ENCODE results near the gene FADS6. TPM values are rescaled to one million over a fixed set of nuclear protein-coding genes. Genes with fewer than 3 reads are reported as not detected.
A peak's percentile ranks its signal among the peaks of the same experiment; 100 is the strongest.

Gene FADS6
- total and polyA plus RNA-seq, 2 of the 13 experiments (the other 11 are each of a cell fraction or from before 2014, with no cell fraction given), result 0.11 TPM

DNA sequence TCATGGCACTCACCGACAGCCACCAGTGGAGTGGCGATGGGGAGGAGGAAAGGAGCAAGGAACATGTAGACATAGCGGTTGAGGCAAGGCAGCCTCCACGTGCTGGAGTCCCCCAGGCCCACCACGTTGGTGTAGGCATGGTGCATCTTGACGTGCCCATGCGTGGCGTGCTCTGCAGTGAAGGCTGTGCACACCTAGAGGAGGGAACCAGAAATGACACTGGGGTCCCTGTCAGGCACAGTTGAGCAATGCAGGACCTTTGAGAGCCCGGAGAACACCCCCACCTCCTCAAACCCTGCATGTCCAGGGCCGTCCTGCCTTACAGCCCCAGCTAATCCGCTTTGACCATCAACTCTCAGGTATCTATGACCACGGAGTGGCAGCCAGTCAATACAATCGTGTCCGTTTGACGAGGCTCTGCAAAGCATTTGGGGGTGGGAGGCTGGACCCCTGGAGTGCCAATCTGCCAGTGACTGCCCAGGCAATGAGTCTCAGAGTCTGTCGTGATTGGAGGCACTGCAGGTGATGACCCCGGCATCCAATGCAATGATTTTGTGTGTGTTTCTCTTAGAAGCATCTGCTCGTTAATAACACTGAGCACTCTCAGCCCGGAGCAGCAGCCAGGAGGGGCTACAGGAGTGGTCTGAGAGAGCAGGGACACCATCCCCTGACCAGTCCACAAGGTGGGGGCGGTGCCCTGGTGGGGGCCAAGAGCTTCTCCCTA, 10.8 kb downstream of the FADS6 start:
- no peak overlapping the region for H3K4me2 ChIP-seq (ENCODE audit: low read depth, low read length)
- ATAC-seq (peak; percentile 64), DNase-seq (ENCODE audit: low spot score) (no peak), FAIRE-seq (no peak)
- no peaks in the 10 kb centered on the region for H3K36me3 ChIP-seq (replicated peaks in 1 of 2; ENCODE audit: control insufficient read depth in 1 of 2, insufficient read depth in 2 of 2, low read length in 2 of 2)
- H2AFZ ChIP-seq (ENCODE audit: low read length), result no peak overlapping the region
- WGBS (ENCODE audit: low lambda C conversion rate), result 29% methylated on average over 18 of the region's 20 CpGs
- in situ Hi-C loops (cut with HindIII; ENCODE audit: extremely low pct_ligation_motif_present, low pct_unique_long_range_greater_than_20kb) (no loop called here), intact Hi-C loops (cut with micrococcal nuclease; ENCODE audit: unreplicated experiment) (no loop called here)
- POLR2A ChIA-PET, result interaction anchor here (2.8 kb wide), 1 partner anchor 10 kb away, joined by 17 read pairs; the partner anchor contains the start of gene FDXR
- no peak overlapping the region for H3K9ac ChIP-seq (ENCODE audit: insufficient read depth, low read depth, low read length)
- no peaks in the 10 kb centered on the region for H3K9me3 ChIP-seq (ENCODE audit: low read length)
- peaks cover 15 to 70% of the 10 kb centered on the region in 2 experiments; a peak in 4 of 5 replicates for H3K27me3 ChIP-seq (ENCODE audit: control insufficient read depth in 1 of 2, insufficient read depth in 2 of 2, low read length in 2 of 2)
- H3K79me2 ChIP-seq (ENCODE audit: insufficient read depth, low read length), result no peaks in the 10 kb centered on the region
- TF ChIP-seq MATR3 (CRISPR knock-in tag; IDR thresholded peaks at IDR 0.05) (no peak), CEBPG (CRISPR knock-in tag; IDR thresholded peaks at IDR 0.05) (0 out of 2 replicates have a peak, but pooled peaks have one; percentile 6), AGO1 (IDR thresholded peaks at IDR 0.05; ENCODE audit: low read depth, low read length, poor library complexity, severe bottlenecking) (no peak), ZNF619 (CRISPR knock-in tag; IDR thresholded peaks at IDR 0.05) (no peak), CEBPB (IDR thresholded peaks at IDR 0.05; ENCODE audit: borderline replicate concordance, low read depth, low read length) (peak; percentile 37; the same call in 1 of the 2 replicates), DNMT3B (CRISPR knock-in tag; conservative IDR thresholded peaks at IDR 0.05) (no peak)
- TF ChIP-seq, protein P1, sequence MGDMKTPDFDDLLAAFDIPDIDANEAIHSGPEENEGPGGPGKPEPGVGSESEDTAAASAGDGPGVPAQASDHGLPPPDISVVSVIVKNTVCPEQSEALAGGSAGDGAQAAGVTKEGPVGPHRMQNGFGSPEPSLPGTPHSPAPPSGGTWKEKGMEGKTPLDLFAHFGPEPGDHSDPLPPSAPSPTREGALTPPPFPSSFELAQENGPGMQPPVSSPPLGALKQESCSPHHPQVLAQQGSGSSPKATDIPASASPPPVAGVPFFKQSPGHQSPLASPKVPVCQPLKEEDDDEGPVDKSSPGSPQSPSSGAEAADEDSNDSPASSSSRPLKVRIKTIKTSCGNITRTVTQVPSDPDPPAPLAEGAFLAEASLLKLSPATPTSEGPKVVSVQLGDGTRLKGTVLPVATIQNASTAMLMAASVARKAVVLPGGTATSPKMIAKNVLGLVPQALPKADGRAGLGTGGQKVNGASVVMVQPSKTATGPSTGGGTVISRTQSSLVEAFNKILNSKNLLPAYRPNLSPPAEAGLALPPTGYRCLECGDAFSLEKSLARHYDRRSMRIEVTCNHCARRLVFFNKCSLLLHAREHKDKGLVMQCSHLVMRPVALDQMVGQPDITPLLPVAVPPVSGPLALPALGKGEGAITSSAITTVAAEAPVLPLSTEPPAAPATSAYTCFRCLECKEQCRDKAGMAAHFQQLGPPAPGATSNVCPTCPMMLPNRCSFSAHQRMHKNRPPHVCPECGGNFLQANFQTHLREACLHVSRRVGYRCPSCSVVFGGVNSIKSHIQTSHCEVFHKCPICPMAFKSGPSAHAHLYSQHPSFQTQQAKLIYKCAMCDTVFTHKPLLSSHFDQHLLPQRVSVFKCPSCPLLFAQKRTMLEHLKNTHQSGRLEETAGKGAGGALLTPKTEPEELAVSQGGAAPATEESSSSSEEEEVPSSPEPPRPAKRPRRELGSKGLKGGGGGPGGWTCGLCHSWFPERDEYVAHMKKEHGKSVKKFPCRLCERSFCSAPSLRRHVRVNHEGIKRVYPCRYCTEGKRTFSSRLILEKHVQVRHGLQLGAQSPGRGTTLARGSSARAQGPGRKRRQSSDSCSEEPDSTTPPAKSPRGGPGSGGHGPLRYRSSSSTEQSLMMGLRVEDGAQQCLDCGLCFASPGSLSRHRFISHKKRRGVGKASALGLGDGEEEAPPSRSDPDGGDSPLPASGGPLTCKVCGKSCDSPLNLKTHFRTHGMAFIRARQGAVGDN (CRISPR knock-in tag; IDR thresholded peaks at IDR 0.05), result peak; percentile 21; the same call in 1 of the 2 replicates
- no peak overlapping the region for H3K4me3 ChIP-seq (replicated peaks in 1 of 3; ENCODE audit: insufficient read depth in 1 of 3, low read depth in 2 of 3, low read length in 3 of 3)
- H4K20me1 ChIP-seq (ENCODE audit: insufficient read depth, low read length), result no peaks in the 10 kb centered on the region
- BruUV-seq (replicated peaks), result no TSS peak
- CTCF ChIA-PET (ENCODE audit: low intra/inter-chr PET ratio, low total read pairs), result no interaction called here
- H3K27ac ChIP-seq (ENCODE audit: extremely low read length, insufficient read depth, low read length), result no peak overlapping the region
- peaks cover 12% of the 10 kb centered on the region for H3K4me1 ChIP-seq (ENCODE audit: insufficient read depth, low read length)
